ENCODE data around the gene SART3.

DNA sequence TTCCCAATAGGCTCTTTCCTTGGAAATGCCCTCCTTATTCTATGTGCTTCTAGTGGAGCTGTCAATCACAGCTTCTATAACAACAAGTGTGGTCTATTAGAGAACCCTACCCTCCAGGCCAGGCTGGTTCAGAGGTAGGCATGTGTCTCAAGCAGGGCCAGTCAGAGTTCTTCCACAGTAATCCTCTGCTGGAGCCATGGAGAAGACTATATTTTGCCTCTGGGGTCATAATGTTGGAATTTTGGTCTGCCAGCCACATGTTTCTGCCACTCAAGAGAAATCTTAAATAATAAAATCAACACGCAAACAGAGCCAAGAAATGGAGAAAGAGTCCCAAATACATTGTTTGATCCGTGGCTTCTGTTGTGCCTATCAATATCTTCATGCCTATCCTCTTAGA lies 69.7 kb downstream of the SART3 start:
- TF ChIP-seq, protein P1, sequence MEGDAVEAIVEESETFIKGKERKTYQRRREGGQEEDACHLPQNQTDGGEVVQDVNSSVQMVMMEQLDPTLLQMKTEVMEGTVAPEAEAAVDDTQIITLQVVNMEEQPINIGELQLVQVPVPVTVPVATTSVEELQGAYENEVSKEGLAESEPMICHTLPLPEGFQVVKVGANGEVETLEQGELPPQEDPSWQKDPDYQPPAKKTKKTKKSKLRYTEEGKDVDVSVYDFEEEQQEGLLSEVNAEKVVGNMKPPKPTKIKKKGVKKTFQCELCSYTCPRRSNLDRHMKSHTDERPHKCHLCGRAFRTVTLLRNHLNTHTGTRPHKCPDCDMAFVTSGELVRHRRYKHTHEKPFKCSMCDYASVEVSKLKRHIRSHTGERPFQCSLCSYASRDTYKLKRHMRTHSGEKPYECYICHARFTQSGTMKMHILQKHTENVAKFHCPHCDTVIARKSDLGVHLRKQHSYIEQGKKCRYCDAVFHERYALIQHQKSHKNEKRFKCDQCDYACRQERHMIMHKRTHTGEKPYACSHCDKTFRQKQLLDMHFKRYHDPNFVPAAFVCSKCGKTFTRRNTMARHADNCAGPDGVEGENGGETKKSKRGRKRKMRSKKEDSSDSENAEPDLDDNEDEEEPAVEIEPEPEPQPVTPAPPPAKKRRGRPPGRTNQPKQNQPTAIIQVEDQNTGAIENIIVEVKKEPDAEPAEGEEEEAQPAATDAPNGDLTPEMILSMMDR (IDR thresholded peaks at IDR 0.05) = no peak
- TF ChIP-seq POLR2AphosphoS5 (IDR thresholded peaks at IDR 0.05) = no peak
- TF ChIP-seq POLR2A (IDR thresholded peaks at IDR 0.05) = no peak
- TF ChIP-seq EP300 (IDR thresholded peaks at IDR 0.05) = no peak
